GM12864 (cell line): Measurements from ENCODE around the gene WWOX.

ENCODE experiments used
- DNase-seq: peaks from one replicate; pipeline ENCODE4 v3.0.0-alpha.2; 2011; ENCODE audit warnings: low read depth
- H3K4me3 ChIP-seq: 2 replicates; pipeline ENCODE4 v1.5.1; 2011; ENCODE audit warnings: mild to moderate bottlenecking, low read depth, low read length, control low read depth
- TF ChIP-seq, protein P1 (sequence below): IDR thresholded peaks from 2 replicates; pipeline ENCODE4 v1.5.1; 2011; ENCODE audit warnings: low read depth, mild to moderate bottlenecking, moderate library complexity, low read length, control low read depth, inconsistent platforms; ENCODE audit errors: missing control alignments

The WWOX gene

DNA sequence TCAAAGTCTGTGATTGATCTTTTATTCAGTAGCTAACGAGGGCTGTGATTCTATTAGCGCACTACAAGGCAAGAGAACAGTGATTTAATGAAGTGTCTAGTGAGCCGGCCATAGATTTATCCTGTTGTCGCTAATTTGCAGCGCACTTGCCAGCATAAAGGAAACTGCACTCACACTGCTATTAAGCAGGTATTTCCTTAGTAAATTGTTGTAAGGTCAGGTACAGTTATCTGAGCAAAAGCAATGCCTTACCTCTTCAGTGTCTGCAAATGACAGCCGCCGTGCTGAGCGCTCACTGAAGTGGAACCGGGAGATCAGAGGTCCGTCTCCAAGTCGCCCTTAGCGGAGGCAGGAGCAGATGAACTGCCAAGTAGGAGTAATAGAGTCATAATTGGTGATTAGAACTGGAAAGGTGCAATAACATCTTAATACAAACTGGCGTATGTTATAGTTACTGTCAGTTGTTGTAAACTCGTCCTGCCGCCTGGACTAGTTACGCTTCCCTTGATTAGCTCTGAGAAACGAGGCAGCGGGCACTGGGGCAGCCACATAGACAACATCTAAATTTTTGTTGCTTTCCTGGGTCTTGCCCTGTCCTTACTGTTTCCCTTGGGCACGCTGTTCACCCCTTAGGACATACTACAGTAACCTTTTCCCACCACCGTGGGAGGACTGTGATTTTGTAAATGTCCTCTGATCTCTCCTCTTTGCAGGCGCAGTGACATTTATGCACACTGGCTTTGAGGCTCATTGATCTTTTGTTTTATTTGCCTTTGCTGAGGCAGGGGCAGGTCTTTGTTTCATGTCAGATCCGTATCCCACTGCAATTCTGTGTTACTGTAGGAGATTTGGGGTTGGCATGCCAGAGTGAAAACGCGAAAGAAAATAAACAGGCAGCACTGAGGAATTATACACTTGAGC lies 363.1 kb downstream of the WWOX start:
- TF ChIP-seq, protein P1, sequence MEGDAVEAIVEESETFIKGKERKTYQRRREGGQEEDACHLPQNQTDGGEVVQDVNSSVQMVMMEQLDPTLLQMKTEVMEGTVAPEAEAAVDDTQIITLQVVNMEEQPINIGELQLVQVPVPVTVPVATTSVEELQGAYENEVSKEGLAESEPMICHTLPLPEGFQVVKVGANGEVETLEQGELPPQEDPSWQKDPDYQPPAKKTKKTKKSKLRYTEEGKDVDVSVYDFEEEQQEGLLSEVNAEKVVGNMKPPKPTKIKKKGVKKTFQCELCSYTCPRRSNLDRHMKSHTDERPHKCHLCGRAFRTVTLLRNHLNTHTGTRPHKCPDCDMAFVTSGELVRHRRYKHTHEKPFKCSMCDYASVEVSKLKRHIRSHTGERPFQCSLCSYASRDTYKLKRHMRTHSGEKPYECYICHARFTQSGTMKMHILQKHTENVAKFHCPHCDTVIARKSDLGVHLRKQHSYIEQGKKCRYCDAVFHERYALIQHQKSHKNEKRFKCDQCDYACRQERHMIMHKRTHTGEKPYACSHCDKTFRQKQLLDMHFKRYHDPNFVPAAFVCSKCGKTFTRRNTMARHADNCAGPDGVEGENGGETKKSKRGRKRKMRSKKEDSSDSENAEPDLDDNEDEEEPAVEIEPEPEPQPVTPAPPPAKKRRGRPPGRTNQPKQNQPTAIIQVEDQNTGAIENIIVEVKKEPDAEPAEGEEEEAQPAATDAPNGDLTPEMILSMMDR = no peak
- no peak for DNase-seq
- H3K4me3 ChIP-seq = no peak overlapping the region

DNA sequence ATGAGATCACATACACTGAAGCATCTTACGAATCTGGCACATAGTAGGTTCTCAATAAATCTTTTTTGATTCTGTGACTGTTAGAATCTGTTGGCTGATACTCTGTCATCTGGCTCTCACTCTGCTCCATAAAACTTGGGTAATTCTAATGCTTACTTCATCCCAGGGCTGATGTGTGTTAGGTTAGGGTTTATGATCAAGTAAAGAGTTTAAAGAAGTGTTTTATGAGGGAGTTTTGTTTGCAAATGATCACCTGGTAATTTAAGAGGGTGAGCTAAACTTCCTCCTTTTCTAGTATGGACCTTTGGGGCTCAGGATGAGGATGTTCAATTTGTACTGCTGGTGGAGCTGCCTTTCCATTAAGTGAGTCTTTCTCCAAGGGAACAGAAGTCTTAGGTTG lies 364.1 kb downstream of the WWOX start:
- no peak overlapping the region for H3K4me3 ChIP-seq
- no peak for DNase-seq
- TF ChIP-seq, protein P1 = no peak

DNA sequence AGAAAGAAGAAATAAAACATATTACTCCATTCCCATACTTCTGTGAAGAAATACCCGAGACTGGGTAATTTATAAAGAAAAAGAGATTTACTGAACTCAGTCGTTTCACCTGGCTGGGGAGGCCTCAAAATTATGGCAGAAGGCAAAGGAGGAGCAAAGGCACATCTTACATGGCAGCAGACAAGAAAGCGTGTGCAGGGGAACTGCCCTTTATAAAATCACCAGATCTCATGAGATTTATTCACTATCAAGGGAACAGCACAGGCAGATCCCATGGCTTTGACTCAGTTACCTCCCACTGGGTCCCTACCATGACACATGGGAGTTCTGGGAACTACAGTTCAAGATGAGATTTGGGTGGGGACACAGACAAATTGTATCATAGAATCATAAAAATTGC lies 365.4 kb downstream of the WWOX start:
- H3K4me3 ChIP-seq = no peak overlapping the region
- TF ChIP-seq, protein P1 = no peak

DNA sequence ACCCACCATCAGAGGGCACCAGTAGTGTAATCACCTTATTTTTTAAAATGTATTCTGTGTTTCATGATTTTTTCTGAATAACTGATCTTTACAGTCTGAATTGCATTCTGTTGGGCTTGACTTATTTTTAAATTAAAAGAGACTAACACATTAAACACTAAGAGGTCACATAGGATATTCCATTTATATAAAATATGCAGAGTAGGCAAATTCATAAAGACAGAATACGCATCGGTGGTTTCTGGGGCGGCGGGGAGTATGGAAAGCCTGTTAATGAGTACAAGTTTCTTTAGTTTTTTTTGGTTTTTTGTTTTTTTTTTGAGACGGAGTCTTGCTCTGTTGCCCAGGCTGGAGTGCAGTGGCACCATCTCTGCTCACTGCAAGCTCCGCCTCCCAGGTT lies 366.3 kb downstream of the WWOX start:
- DNase-seq = no peak
- TF ChIP-seq, protein P1 = no peak

More for the DNA sequence above, 365.4 kb downstream of the WWOX start:
- no peak for DNase-seq

DNA sequence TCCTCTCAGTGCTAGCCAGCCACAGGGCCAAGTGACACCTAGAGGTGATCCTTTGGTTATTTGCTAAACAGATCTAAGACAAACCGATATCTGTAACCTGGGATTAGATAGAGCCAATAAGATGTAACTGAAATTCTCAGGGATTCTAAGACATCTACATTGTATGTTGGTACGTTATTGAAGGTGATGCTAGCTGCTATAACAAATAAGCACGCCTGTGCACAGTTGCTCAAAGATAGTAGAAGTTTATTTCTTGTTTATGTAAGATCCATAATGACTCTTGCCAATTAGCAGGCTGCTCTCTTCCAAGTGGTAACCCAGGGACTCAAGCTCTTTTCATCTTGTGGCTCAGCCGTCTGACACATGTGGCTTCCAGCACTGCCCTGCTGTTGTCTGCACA lies 370.3 kb downstream of the WWOX start:
- no peak overlapping the region for H3K4me3 ChIP-seq
- TF ChIP-seq, protein P1 = no peak
- DNase-seq = no peak

More for the DNA sequence above, 366.3 kb downstream of the WWOX start:
- no peak overlapping the region for H3K4me3 ChIP-seq

DNA sequence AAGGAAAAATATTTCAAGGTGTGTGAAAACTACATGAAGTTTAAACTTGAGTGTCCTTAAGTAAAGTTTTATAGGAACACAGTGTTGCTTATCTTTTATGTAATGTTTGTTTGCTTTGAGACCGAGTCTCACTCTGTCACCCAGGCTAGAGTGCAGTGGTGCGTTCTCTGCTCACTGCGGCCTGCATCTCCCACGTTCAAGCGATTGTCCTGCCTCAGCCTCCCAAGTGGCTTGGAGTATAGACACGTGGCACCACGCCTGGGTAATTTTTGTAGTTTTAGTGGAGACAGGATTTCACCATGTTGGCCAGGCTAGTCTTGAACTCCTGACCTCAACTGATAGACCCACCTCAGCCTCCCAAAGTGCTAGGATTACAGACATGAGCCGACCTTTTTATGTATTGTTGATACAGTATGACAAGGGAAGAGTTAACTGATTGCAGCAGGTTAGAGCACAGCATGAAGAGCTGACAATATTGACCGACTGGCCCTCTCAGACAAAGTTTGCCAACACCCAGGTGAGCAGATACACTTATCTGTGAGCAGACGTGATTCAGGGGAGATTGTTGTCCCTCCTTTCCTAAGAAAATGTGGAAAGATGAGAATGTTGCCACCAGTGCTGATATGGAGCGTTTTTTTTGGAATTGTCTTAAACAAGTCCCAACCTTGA lies 373.7 kb downstream of the WWOX start:
- no peak for DNase-seq
- TF ChIP-seq, protein P1 = no peak
- no peak overlapping the region for H3K4me3 ChIP-seq

DNA sequence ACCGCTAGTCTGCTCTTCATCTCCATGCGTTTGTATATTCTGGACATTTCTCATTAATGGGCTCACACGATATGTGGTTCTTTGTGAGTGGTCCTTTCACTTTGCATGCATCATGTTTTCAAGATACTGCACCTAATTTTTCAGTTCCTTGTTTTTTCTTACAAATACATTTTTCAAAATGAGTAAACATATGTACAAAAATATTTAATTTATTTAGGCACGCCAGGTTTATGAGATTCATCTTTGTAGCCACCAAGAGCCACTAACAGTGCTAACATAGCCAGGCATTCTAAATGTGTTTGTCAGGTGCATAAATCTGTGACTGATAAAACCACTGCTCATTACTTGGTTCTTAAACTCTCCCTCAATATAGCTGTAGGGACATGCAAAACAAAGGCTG lies 375.3 kb downstream of the WWOX start:
- TF ChIP-seq, protein P1 = no peak
- no peak for DNase-seq
- H3K4me3 ChIP-seq = no peak overlapping the region
